Measurements from ENCODE around the gene MOB2.

DNA sequence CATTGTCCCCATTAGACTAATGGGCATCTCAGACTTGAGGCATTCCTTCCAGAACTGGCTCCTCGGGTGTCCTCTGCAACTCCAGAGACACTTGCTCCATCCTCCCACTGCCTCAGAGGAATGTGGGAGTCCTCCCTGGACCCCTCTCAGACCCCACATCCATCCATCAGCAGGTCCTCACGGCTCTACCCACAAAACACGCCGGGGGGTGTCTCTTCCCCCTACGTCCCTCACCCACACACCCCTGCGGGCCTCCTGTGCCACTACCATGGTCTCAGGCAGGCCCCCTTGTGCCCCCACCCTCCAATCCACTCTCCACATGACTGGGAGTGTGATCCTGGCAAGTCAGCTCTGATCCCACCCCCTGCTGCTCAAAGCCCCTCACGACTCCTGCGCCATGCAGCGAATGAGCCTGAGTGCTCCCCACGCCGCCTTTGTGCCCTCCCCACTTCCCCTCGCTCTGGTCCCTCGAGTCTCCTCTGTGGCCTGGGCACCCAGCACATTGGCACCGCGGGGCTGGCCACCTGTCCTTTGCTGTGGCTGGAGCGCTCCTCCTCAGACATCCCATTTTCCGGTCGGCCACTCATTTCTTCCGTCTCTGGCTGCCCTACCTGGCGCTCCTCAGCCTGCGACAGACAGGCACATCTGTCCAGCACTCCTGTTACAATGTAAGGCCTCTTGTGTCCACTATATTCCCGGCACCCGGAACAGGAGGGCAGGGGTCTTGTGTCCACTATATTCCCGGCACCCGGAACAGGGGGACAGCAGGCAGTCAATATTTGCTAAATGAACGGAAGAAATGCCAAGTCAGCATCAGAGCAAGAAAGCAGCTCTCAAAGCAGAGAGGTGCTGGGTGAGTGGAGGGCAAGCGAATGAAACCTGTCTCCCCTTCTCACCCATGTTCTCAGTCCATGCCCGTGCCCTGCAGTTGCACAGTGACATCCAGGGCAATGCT is 14.2 kb upstream of the MOB2 start:
- TF ChIP-seq, protein P1, sequence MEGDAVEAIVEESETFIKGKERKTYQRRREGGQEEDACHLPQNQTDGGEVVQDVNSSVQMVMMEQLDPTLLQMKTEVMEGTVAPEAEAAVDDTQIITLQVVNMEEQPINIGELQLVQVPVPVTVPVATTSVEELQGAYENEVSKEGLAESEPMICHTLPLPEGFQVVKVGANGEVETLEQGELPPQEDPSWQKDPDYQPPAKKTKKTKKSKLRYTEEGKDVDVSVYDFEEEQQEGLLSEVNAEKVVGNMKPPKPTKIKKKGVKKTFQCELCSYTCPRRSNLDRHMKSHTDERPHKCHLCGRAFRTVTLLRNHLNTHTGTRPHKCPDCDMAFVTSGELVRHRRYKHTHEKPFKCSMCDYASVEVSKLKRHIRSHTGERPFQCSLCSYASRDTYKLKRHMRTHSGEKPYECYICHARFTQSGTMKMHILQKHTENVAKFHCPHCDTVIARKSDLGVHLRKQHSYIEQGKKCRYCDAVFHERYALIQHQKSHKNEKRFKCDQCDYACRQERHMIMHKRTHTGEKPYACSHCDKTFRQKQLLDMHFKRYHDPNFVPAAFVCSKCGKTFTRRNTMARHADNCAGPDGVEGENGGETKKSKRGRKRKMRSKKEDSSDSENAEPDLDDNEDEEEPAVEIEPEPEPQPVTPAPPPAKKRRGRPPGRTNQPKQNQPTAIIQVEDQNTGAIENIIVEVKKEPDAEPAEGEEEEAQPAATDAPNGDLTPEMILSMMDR (IDR thresholded peaks at IDR 0.05), result no peak
- TF ChIP-seq POLR2A (IDR thresholded peaks at IDR 0.05) (no peak), POLR2AphosphoS5 (IDR thresholded peaks at IDR 0.05; ENCODE audit: insufficient read depth in 1 of 2, low read depth in 1 of 2) (no peak)

Measured in vagina (tissue), 2 donors.